Stimulated activated CD4-positive, alpha-beta T cell treated with anti-CD3 and anti-CD28 coated beads, Interleukin-1b, Interleukin-23, amount 100 ng/mL, for 1 hour (primary cell): ENCODE data around the gene HTR7.
"Not testable (repeated sequence)": the region's sequence is repeated elsewhere in the genome, so short reads cannot be mapped to it uniquely, and the experiment has no call there.

Source experiments
- DNase-seq, 2 donors: peaks; one replicate each; pipeline ENCODE4 v3.0.0-alpha.2; 2020; ENCODE audit warnings: low read depth in 2 of 2

HTR7 gene

DNA sequence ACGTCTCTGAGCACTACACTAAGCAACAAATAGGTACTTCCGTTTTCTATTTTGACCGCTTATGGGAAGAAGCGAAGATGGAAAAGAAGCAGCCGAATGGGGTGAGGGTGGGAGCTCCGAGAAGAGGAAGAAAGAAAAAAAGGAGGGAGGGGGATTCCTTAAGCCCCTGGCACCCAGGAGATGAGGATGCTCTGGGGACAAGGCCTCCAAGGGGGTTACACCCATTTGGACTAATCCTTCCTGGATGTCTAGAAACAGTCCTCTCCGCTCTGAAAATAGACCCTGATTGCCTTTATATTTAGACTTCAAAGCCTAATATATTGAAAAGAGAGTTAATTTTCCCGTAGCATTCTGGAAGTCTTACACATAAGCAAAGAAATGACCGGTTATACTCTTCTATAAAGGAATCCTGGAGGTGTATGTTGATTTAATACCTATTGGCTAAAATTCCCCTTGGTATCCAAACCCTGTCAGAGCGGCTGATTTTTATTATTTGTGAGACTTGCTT, 676 bp upstream of the HTR7 start:
- no peak for DNase-seq

DNA sequence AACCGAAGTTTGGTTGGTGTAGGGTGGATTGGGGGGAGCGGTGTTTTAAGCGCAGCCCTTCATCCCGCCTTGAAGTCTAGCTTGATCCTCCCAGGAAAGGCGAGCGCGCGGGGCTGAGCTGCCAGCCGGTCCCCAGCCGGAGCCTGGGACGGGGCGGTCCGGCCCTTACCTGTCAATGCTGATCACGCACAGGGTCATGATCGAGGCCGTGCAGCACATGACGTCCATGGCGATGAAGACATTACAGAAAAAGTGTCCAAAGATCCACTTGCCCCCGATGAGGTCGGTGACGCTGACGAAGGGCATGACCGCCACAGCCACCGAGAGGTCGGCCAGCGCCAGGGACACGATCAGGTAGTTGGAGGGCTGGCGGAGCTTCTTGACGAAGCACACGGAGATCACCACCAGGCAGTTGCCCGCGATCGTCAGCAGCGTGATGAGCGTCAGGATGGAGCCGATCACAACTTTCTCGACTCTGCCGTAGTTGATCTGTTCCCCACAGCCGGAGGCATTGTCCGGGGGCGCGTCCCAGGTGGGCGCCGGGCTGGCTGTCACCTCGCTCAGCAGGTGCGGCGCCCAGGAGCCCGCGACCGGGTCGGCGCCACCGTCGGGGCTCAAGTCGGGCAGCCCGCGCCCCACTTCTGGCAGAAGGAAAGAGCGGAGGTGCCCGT, 740 bp downstream of the HTR7 start:
- no peak for DNase-seq

DNA sequence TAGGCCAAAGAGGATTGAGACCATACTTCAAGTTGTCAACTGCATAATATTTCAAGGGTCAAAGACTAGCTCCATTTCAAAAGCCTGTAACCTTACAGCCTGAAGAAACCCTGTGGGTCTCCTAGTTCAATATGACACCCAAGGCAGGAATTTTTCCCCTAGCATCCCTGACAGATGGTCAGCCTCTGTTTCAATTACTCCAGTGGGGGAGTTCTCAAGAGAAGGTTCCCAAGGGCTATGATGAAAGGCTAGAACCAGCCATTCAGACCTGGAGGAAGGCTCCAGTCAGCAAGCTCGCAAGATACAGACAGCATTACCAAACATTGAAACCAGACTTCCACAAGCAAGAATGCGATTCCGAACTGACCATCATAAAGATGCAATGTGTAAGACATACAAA, 1.6 kb downstream of the HTR7 start:
- DNase-seq, result no peak

DNA sequence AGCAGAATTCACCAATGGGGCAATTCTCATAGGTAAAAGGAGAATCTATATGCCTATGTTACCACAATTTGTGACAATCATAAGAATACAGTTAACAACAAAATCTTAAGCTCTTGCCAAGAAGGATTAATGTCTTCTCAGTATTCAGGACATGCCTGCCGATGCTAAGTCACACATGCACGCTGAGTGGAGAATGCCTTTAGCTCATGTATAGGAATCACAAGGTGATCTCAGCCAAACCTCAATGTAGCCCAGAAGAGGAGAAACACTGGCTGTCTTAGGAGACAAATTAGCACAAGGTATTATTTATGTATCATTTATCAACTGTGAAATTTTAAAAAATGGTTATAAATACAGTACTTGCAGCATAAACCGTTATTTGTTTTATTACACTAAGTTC, 2.7 kb downstream of the HTR7 start:
- no peak for DNase-seq

DNA sequence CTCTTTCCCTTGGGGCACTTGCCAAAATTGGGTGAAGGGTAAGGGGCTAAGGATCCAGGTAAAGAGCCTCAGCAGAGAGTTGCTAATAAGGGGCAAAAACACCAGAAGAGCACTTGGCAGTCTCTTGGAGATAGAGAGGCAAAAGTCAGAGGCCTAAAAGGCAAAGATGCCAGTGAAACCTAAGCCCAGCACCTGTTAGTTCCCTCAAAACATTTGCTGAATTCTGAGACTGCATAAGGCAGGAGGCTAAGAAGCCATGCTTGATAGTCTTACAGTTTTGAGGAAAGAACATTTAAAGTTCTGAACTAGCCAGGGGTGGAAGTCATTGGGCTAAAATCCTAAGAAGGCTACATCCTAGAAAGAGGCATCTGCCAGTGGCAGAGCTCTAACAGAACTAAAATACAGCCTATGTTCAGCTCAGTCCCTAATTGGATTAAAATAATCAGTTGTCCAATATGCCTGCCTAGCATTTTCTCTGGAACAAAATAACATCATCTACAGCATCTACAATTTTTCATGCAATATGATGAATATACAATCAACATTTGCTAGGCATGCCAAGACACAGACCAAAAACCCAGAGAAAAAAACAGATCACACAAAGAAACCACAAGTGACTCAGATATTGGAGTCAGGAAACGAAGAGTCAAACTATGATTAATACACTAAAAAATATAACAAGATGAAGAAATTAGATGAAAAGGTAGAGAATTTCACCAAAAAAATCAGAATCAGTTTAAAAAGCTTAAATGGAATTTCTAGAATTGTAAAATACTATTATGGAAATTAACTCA, 7.7 kb downstream of the HTR7 start:
- DNase-seq, result no peak

DNA sequence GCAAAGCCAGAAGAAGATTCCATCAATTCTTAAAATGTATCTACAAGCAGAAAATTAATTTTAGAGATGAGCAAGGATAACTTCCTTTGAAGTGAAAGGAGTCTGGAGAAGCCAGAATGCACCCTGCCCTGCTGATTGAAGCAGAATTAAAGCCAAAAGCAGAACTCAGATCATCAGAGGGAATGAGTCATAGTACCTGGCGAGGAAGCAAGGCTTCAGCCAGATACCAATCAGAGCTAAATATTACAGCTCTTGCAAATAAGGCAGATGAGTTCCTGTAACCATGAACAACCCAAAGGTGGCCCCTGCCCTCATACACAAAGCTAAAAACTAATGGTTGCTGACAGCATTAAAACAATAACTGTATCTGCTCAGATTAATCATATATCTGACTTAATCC, 10.4 kb downstream of the HTR7 start:
- DNase-seq, result no peak

DNA sequence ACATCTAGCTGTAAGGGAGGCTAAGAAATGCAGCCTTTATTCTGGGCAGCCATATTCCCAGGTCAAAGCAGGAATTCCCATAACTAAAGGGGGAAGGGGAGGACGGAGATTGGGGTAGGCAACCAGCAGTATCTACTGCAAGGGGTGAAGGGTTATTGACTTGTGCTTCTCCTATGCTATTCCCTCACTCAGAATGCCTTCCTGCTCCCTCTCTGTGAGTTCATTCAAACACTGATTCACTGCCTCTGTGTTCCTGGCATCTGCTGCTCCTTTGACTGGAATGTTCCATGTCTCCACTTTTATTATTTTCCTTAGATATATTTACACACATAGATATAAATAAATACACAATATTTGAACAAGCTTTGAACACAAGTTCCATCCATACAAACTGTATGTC, 11.1 kb downstream of the HTR7 start:
- DNase-seq, result no peak

DNA sequence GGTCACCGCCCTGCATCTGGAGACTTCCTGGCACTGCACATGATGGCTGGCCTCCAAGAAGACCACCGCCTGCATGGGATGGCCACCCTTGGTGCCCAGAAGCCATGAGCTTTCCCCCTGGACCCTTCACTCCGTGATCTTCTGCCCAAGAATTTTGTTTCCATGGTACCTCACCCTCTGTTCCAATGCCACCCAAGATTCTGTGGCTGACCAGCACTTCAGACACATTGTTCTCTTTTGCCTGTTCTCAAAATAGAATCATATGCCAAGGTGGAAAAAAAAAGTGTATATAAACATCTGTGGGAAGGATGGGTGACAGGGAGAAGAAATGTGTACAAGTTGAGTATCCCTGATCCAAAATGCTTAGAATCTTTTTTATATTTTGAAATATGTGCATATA, 12.1 kb downstream of the HTR7 start:
- DNase-seq, result no peak

DNA sequence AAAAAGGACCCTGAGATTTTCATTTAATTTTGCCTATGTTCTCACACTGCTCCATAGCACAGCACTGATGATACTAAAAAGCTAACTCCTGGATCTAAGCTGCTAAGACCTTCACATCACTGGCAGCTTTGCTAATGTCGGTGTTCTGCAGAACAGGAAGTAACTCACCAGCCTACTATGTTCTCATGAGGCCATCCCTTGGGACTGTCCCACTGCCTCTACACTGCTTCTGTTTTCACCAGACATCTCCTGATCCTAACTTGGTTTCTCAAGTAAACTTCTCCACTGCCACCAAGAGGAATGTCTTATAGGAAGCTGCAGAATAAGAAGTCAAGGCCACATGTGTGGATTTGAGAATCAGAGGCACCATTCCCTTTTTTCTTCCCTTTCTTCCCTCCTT, 15.1 kb downstream of the HTR7 start:
- no peak for DNase-seq

DNA sequence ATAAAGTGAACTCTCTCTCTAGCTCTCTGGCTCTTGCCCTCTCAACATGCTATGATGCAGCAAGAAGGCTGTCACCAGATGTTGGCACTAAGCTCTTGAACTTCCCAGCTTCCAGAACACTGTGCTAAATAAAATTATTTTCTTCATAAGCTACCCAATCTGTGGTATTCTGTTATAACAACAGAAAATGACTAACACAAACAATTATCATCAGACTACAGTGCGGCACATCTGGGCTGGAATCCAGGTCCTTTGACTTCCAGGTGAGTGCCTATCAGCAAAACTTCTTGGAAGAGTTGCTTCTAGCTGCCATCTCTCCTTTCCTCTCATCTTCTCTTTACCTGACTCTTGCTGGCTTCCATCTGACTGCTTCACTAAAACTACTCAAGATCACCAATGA, 20.4 kb downstream of the HTR7 start:
- DNase-seq, result no peak

DNA sequence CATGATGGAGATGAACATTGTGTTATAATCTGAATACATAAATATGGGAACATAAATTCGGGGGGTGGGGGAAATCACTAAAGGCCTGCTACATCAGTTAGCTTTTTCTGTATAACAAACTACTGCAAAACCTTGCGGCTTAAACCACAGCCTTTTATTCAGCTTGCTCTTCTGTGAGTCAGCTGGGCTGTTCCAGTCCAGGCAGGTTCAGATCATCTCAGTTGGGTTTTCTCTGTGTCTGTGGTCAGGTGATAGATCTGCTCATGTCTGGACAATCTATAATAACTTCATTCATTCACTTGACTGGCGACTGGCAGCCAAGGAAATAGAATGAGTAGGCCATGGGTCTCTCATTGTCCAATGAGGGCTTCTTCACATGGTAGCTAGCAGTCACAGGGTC, 23.5 kb downstream of the HTR7 start:
- no peak for DNase-seq

DNA sequence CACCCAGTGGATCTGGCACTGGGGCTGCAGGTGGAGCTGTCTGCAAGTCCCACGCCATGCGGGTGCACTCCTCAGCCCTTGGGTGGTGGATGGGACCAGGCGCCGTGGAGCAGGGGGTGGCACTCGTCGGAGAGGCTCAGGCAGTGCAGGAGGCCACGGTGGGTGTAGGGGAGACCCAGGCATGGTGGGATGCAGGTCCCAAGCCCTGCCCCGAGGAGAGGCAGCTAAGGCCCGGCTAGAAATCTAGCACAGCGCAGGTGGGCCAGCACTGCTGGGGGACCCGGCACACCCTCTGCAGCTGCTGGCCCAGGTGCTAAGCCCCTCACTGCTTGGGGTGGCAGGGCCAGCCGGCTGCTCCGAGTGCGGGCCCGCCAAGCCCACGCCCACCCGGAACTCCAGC, 25.7 kb downstream of the HTR7 start:
- no peak for DNase-seq

DNA sequence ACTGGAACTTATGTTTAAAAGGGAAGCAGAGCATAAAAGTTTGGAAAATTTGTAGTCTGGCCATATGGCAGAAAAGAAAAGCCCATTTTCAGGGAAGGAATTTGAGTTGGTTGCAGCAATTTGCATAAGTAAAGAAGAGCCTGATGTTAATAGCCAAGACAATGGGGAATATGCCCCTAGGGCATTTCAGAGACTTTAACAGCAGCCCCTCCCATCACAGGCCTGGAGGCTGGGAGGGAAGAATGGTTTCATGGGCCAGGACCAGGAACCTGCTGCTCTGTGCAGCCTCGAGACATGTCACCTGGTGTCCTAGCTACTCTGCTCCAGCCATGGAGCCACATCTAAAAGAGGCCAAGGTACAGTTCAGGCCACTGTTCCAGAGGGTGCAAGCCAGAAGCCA, 35.3 kb downstream of the HTR7 start:
- DNase-seq, result no peak

DNA sequence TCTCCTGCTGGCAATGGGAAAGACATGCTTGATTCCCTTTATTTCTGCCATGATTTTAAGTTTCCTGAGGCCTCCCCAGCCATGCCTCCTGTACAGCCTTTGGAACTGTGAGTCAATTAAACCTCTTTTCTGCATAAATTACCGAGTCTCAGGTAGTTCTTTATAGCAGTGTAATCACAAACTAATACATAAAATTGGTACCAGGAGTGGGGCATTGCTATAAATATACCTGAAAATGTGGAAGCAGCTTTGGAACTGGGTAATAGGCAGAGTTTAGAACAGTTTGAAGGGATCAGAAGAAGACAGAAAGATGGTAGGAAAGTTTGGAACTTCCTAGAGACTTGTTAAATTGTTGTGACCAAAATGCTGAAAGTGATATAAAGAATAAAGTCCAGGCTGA, 36.0 kb downstream of the HTR7 start:
- not testable (repeated sequence) for DNase-seq

DNA sequence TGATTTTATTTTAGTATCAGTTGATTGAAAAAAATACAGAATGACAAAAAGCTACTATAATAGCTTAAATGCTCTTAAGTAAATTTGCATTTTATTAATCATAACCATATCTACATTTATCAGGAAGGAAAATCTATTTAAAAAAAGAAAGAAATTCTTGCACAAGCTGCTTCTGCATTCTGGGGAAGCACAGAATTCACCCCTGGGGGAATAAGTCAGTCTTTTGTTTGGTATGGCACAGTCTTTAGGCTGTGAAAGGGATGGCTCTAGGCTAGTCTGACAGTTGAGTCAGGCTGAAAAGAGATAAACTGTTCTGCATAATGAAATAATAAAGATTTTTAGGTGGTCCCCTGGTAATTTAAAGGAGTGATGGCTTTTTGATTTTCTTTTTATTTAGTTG, 37.9 kb downstream of the HTR7 start:
- no peak for DNase-seq

DNA sequence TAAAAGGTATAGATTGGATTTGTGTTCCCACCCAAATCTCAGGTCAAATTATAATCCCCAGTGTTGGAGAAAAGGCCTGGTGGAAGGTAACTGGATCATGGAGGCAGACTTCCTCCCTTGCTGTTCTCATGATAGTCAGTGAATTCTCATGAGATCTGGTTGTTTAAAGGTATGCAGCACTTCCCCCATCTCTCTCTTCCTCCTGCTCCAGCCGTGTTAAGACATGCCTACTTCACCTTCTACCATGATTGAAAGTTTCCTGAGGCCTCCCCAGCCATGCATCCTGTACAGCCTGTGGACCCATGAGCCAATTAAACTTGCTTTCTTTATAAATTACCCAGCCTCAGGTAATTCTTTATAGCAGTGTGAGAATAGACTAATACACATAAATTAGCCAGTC, 39.1 kb downstream of the HTR7 start:
- no peak for DNase-seq

DNA sequence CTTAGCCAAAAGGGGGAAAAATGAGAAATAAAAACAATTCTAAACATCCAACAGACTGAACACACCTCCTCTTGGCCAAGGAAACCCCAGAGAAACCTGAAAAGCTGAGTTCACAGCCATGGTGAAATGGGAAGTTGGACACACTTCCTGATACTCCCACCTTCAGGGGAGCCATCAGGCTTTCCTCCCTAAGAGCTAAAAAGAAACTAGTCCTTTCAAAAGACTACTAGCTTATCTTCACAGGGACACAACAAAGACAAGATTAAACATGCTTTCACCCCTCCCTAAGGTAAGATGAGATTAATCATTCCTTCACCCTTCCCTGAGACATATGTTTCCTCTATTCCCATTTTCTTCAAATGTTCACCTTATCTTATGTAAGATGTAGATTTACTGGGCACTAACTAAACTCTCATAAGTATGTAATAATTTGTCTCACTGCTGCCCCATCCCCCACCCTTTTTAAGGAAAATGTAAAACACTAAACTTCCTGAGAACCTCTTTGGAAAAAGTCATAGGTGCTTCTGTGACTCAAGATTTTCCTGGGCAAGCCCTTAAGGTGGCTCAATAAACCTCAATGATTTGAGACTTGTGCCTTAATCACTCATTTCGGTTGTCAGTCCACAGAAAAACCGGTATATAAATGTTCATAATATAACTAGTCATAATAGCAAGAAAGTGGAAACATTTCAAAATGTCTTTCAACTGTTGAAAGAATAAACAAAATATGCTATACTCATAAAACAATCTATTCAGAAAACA, 40.5 kb downstream of the HTR7 start:
- DNase-seq, result no peak

DNA sequence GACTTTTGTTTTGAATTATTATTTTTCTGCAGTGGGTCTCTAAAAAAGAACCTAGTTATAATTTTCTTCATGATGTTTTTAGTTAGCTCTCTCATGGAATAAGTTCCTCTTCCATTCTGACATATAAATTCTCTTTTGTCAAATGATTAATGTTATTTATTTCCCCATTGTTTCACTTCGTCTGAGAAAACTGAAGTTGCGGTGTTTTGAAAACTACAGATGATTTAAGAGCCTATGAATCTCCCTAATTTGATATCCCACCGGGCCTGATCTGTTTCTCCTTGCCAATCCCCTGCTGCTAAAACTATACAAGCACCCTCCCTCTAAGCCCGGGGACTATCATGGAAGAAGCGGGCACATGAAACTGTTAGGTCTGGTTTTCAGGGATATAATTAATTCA, 41.4 kb downstream of the HTR7 start:
- DNase-seq, result no peak

DNA sequence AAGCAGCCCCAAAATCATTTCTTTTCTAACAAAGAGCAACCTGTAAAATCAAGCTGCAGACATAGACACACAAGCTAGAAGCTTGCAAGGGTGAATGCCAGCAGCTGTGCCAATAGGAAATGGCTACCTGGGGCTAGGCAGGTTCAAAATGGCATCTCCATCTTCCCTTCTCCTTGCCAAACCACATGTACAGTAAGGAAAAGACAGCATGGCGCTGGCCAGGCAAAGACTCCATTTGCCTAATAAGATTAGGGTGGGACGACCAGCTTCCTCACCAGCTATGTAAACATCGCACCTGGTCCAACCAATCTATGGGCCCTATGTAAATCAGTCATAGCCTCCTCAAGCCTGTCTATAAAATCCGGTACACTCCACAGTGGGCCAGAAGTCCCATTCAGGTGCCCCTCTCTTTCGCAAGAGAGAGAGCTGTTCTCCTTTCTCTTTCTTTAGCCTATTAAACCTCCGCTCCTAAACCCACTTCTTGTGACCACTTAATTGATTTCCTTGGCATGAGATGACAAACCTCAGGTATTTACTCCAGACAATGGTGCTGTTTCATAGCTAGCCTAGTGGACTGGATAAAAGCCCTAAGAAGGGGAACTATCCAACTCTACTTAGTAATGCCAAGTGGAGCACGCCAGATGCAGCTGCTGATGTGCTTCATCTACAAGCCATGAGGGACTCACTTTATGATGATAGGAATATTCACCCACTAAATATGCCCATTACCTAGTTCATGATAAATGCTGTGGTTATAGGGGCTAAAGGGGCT, 44.1 kb downstream of the HTR7 start:
- DNase-seq, result no peak

DNA sequence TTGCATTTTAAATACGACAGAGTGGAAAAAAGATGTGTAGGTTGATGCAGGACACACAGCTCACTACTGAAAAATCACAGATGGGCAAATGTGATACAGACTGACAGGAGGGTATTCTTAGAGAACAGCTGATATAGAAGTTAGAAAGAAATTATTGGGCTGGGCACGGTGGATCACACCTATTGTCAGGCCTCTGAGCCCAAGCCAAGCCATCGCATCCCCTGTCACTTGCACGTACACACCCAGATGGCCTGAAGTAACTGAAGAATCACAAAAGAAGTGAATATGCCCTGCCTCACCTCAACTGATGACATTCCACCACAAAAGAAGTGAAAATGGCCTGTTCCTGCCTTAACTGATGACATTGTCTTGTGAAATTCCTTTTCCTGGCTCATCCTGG, 50.7 kb downstream of the HTR7 start:
- DNase-seq, result not testable (repeated sequence)

DNA sequence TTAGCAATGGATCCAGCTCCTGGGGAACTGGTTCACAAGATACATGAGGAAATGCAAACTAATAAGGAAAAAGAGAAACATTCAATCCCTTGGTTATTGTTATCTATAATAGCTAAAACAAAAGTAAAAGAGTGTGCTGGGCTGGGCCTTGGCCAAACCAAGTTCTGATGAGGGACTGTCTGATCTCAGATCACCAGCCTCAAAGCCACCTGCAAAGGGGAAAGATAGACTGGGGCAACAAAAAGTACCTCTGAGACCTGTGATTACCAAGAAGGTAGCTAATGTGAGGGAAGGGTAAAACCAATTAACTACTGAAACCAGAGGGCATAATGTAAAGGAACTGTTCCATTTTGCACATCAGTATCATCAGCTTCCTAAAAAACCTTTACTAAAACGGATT, 51.2 kb downstream of the HTR7 start:
- DNase-seq, result no peak

DNA sequence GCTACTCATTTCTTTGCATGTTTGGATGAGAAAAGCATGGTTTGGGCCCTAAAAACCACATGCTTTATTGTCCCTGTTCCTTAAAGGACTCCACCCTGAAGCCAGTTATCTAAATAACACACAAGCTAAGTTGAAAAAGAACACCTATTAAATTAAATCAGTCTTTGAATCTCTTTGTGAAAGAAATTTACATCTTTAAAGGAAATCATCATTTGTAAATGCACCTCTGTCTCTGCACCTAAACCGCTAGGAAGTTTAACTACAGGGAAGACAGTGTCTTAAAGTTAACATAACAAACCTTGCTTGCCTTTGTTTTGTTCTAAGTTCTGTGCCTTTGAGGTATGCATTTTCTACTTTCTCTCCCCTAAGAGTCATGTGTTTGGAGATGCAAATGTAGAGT, 52.6 kb downstream of the HTR7 start:
- no peak for DNase-seq
